Thoracic aorta endothelial cell (primary cell): ENCODE measurements around the gene CCDC191. TPM values are rescaled to one million over a fixed set of nuclear protein-coding genes. Genes with fewer than 3 reads are reported as not detected.

Source experiments
- total RNA-seq: library from RNA; depleted of rRNA; stranded (reverse); fragments of >200 nt; gene quantifications from 2 replicates; pipeline ENCODE4 v1.2.3, GENCODE V29; 2012

CCDC191 gene
- 2.1 TPM in 2 replicates for total RNA-seq

GRCh38 chr3:114056130-114057010 is at the start of gene CCDC191, which contains the start of gene QTRT2:
Gene CCDC191, minus strand, starts transcription at chr3:114056526. Its CDS starts 60 bp downstream, at chr3:114056466.
Gene QTRT2, plus strand, starts transcription at chr3:114056737. Its CDS starts 8,521 bp downstream, at chr3:114065258.

GRCh38 chr3:113947372-113948014 is 108.8 kb downstream of the CCDC191 start, which contains the start of gene ZDHHC23:
Gene ZDHHC23, plus strand, starts transcription at chr3:113948013. Its CDS starts 790 bp downstream, at chr3:113948803.

Other genes starting within 250 kb of the CCDC191 start
- 29.9 and 32.2 TPM in 2 replicates for gene GRAMD1C, start 217.7 kb downstream of the CCDC191 start, total RNA-seq
- 5.2 and 6.8 TPM in 2 replicates for gene ZDHHC23, start 108.5 kb downstream of the CCDC191 start, total RNA-seq
- gene QTRT2, start 211 bp upstream of the CCDC191 start, total RNA-seq: 44.2 and 50.5 TPM in 2 replicates
- not detected in 2 replicates for gene DRD3, start 122.5 kb upstream of the CCDC191 start, total RNA-seq
- not detected in 2 replicates for gene ZNF80, start 181.1 kb upstream of the CCDC191 start, total RNA-seq
- gene TIGIT, start 237.5 kb upstream of the CCDC191 start, total RNA-seq: not detected in 2 replicates